HG03520 (cell line): ENCODE measurements around the gene CLDN4.

ENCODE experiments used
- ATAC-seq: cut with Tn5 transposase; IDR thresholded peaks from one replicate; pipeline ENCODE4 v1.9.1; 2021; ENCODE audit warnings: mild to moderate bottlenecking, moderate library complexity; ENCODE audit not compliant: unreplicated experiment

CLDN4 gene

GRCh38 chr7:73871163-73872011 is 40.6 kb downstream of the CLDN4 start:
- ATAC-seq = no peak

GRCh38 chr7:73872056-73872908 is 41.5 kb downstream of the CLDN4 start:
- ATAC-seq = no peak

GRCh38 chr7:73876361-73876760 is 45.6 kb downstream of the CLDN4 start:
- ATAC-seq = no peak

- ATAC-seq = no peak
Measured at GRCh38 chr7:73876973-73877372, 46.2 kb downstream of the CLDN4 start.

- ATAC-seq = no peak
Measured at GRCh38 chr7:73879977-73880681, 49.3 kb downstream of the CLDN4 start.

- ATAC-seq = no peak
Measured at GRCh38 chr7:73880755-73881328, 50.0 kb downstream of the CLDN4 start.

- ATAC-seq = no peak
Measured at GRCh38 chr7:73881352-73882046, 50.7 kb downstream of the CLDN4 start.

- no peak for ATAC-seq
Measured at GRCh38 chr7:73882047-73882402, 51.2 kb downstream of the CLDN4 start.
